ENCODE results near the gene PVALEF.

DNA sequence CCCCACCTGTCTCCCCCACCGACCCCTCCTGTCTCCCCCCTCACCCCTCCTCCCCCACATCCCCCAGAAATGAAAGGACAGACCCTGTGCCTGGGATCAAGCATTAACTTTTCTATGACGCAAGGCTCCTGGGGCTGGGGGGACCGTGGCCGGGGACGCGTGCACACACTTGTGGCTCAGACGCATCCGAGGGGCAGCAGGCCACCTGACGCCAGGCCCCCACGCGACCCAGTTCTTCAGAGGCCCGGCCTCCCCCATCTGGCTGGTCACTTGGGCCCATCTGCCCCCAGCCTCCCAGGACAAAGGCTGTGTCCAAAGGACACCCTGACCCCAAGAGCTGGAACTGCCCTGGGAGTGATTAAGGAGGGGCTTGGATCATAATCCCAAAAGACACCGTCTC lies 14.0 kb upstream of the PVALEF start:
- TF ChIP-seq, protein P1, sequence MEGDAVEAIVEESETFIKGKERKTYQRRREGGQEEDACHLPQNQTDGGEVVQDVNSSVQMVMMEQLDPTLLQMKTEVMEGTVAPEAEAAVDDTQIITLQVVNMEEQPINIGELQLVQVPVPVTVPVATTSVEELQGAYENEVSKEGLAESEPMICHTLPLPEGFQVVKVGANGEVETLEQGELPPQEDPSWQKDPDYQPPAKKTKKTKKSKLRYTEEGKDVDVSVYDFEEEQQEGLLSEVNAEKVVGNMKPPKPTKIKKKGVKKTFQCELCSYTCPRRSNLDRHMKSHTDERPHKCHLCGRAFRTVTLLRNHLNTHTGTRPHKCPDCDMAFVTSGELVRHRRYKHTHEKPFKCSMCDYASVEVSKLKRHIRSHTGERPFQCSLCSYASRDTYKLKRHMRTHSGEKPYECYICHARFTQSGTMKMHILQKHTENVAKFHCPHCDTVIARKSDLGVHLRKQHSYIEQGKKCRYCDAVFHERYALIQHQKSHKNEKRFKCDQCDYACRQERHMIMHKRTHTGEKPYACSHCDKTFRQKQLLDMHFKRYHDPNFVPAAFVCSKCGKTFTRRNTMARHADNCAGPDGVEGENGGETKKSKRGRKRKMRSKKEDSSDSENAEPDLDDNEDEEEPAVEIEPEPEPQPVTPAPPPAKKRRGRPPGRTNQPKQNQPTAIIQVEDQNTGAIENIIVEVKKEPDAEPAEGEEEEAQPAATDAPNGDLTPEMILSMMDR (IDR thresholded peaks at IDR 0.05; ENCODE audit: insufficient read depth, low read length): no peak
- no peak for TF ChIP-seq GABPA (IDR thresholded peaks at IDR 0.05; ENCODE audit: low read depth)
- no peak for TF ChIP-seq POLR2AphosphoS5 (IDR thresholded peaks at IDR 0.05; ENCODE audit: low read depth)
- TF ChIP-seq, protein P2, sequence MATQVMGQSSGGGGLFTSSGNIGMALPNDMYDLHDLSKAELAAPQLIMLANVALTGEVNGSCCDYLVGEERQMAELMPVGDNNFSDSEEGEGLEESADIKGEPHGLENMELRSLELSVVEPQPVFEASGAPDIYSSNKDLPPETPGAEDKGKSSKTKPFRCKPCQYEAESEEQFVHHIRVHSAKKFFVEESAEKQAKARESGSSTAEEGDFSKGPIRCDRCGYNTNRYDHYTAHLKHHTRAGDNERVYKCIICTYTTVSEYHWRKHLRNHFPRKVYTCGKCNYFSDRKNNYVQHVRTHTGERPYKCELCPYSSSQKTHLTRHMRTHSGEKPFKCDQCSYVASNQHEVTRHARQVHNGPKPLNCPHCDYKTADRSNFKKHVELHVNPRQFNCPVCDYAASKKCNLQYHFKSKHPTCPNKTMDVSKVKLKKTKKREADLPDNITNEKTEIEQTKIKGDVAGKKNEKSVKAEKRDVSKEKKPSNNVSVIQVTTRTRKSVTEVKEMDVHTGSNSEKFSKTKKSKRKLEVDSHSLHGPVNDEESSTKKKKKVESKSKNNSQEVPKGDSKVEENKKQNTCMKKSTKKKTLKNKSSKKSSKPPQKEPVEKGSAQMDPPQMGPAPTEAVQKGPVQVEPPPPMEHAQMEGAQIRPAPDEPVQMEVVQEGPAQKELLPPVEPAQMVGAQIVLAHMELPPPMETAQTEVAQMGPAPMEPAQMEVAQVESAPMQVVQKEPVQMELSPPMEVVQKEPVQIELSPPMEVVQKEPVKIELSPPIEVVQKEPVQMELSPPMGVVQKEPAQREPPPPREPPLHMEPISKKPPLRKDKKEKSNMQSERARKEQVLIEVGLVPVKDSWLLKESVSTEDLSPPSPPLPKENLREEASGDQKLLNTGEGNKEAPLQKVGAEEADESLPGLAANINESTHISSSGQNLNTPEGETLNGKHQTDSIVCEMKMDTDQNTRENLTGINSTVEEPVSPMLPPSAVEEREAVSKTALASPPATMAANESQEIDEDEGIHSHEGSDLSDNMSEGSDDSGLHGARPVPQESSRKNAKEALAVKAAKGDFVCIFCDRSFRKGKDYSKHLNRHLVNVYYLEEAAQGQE (IDR thresholded peaks at IDR 0.05; ENCODE audit: insufficient replicate concordance, low read depth): no peak
